Activated naive CD4-positive, alpha-beta T cell treated with Interleukin-2 at 50 U/mL for 16 hours (primary cell): ENCODE measurements around the gene FABP1.

Experiments
- DNase-seq: peaks from one replicate; pipeline ENCODE4 v3.0.0-alpha.2; 2020

The FABP1 gene

DNA sequence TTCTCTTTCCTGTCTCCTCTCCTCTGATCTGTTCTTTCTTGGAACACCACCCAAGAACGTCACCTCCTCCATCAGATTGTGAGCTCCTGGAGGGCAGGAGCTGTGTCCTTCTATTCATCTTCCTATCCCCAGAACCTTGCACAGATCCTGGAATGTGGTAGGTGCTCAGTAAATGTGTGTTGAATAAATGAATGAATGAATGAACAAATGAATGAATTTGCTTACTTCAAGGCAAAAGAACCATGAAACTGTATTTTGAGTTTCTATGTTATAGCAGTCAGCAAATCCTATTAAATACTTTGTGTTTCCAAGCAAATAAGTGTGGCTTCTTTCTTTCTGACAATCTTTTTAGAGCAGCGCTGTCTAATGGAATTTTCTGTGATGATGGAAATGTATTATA is 14.8 kb downstream of the FABP1 start:
- no peak for DNase-seq

- DNase-seq, result no peak
Measured at GRCh38 chr2:88110830-88111229, 17.0 kb downstream of the FABP1 start.

- no peak for DNase-seq
Measured at GRCh38 chr2:88108796-88109195, 19.1 kb downstream of the FABP1 start.

DNA sequence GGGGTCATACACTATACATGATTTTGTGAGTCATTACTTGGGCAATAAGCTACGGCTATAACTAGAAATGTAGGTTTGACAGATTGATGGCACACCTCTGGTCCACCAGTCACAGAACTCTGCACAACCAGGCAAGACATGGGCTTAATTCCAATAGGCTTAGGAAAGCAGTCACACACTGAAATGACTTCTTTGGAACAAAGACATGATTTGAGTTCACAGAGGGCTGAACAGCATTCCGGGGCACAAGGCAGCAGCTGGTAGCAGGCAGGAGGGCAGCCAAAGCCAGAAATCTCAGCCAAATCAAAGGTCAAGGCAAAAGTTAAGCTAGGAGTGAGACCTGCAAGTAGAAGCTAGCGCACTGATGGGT is 27.4 kb downstream of the FABP1 start:
- no peak for DNase-seq

DNA sequence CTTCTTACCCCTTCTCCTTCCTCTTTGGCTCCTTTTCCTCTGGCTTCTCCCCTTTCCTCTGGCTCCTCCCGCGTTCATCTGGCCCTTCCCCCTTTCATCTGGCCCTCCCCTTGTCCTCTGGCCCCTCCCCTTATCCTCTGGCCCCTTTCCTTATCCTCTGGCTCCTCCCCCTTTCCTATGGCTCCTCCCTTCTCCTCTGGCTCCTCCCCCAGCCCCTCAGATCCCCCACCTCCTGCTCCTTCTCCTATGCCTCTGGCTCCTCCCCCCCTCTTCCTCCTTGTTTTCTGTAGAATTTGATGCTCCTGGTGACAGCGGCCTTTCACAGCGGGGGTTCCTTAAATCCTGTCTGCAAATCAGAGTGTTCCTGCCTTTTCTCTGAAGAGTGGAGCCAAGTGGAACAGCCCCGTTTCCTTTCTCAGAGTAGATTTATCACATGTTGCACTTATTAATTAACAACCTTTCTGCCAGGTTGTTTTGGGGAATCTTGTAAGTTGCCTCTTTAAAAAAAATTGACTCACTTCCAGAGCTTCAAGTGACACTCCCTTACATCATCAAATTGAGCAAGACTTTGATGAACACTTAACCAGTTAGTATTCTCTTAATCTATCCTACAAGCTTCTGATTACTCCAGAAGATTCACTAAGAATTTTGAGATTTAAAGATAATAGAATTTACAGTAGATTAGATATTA is 27.9 kb downstream of the FABP1 start:
- no peak for DNase-seq

GRCh38 chr2:88098558-88098900 is 29.3 kb downstream of the FABP1 start:
- DNase-seq, result no peak

DNA sequence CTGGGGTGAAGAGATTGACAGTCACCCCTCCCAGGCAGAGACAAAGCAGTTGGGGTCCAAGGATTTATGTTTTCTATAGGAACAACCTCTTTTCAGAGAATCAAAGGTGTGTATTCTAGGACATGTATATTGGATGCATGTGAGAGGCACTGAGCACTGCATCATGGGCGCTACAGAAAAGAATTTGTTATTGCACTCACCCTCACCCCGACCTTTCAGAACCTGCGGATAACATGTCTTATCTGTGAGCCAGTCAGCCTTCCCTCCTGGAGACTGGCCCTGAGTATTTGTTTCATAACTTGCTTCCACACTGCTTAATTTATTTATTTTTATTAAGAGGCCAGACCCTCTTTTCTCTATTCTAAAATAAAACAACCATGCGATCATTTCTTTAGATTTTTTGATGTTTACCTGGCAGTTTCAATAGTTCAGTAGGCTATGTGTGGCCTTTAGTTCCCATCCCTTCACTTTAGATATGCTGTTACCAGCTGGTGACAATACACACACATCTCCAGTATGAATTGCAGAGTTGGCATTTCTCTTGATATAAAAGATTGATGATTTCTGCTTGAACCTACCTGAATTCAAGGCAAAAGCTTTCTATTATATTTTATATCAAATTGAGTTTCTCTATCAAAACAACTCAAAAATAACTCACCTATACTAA is 29.8 kb downstream of the FABP1 start:
- no peak for DNase-seq

DNA sequence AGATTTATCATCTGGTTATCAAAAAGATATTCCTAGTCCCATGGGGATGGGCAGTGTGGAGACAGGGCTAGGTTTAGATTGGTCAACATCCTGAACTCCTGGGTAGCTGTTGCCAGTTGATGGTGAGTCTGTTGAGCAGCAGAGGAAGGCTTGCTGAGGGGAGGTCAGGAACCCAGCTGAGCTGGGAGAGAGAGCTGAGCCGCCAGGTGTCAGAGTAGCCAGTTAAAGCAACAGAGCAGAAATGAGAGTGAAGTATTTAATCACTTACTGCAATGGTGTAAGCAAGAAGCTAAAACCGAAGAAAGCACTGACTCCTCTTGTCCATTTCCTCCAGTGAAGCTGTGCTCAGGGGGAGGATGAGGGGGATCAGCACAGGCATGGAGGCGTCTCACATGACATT is 30.7 kb downstream of the FABP1 start:
- no peak for DNase-seq

DNA sequence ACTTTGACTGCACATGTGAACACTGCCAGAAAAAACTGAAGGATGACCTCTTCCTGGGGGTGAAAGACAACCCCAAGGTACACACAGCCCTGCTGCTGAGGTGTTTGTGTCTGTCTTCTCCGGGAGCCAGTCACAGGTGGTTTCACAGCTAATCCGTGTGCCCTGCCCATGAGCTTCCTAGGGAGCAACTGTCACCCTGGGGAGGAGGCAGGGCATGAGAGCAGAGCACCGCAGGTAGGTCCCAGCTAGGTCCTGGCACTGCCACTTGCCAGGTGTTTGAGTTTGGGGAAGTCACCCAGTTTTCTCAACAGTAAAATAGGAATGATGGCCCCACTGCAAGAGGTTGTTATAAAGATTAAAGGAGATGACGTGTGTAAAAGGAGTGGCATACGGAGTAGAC is 31.2 kb downstream of the FABP1 start:
- no peak for DNase-seq

DNA sequence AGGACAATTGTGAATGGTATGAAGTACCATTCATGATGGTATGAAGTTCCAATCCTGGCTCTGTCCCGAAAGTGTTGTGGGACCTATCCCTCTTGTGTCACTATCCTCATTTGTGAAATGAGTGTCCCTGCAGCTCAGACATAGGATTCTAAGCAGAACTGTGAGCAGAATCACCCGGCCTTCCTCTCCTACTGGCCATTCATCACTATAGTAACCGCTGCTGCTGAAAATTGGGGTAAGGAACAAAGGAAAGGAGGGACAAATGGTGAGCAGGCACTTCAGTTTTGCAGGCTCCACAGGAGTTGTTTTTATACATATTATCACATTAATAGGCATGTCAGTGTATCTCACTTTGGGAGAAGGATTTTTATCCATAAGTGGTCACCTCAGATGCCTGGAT is 32.8 kb downstream of the FABP1 start:
- no peak for DNase-seq

DNA sequence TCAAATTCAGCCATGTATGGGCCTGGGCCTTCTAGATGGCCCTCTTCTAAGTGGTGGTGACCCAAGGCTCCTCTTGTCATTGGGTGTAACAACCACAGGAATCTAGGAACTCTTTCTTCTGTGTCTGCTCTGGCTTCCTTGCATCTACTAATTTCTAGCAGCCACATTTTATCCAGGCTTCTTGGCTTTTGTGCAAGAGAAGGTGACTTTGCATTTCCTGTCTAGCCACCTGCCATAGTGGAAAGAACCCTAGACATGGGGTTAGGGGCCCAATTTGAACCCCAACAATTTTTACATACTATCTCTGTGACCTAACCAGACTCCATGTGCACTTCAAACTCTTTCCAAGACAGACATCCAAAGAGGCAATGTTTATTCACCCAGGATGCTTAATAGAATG is 35.1 kb downstream of the FABP1 start:
- no peak for DNase-seq

DNA sequence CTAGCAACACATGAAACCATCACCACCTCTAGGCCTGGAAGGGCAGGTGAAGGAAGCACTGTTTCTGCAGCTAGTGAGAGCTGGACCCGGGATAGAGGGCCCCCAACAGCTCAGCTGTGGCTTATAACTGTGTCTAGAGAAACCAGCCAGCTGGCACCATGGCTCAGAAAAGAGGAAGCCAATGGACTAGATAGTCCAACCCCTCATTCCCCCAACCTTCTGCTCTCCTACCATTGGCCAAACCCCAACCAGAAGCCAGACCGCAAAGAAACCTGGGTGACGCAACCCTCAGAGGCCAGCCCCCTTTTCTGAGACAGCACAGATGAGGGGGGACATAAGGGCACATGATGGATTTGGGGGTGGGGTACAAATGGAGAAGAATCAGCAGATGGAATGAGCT is 35.9 kb downstream of the FABP1 start:
- DNase-seq, result no peak

- peak; percentile 21 for DNase-seq
Measured at GRCh38 chr2:88090446-88091283, 37.2 kb downstream of the FABP1 start.

DNA sequence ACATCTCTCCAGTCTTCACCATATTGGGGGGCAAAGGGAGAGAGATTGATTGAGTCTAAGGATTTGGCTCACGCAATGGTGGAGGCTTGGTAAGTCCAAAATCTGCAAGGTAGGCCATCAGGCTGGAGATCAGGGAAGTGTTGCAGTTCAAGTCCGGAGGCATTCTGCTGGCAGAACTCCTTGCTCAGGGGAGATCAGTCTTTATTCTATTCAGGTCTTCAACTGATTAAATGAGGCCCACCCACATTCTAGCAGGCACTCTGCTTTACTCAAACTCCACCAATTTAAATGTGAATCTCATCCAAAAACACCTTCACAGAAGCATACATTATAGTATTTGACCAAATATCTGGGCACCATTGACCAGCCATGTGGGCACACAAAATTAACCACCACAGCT is 38.9 kb downstream of the FABP1 start:
- no peak for DNase-seq

DNA sequence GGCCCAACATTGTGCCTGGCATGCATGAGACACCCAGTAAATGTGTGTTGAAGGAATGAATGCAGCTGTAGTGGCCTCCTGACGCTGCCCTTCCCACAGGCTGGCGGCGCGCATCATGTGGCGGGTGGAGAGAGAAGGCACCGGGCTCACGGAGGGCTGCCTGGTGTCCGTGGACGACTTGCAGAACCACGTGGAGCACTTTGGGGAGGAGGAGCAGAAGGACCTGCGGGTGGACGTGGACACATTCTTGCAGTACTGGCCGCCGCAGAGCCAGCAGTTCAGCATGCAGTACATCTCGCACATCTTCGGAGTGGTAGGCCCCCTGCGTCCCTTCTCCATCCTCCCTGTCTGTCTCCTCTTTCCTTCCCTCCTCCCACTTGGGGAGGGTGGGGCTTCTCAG is 40.1 kb downstream of the FABP1 start:
- no peak for DNase-seq

DNA sequence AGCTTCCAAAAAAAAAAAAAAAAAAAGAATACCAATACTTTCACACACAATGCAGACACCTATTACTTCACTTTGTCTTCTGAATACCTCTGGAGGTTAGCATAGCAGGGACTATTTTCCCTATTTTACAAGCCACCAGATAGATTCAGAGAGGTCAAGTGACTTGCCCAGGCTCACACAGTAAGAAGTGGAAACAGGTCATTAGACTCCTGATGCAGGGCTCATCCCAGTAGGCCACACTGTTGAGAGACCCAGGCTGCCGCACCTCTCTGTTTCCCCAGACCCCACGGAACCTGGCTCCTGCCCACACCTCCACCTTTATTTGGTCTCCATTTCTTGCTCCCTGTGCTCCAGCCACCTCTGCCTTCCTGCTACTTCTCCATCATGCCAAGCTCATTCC is 40.8 kb downstream of the FABP1 start:
- DNase-seq, result no peak

GRCh38 chr2:88086401-88086800 is 41.5 kb downstream of the FABP1 start:
- no peak for DNase-seq

- no peak for DNase-seq
Measured at GRCh38 chr2:88085602-88086001, 42.3 kb downstream of the FABP1 start.

GRCh38 chr2:88085099-88085498 is 42.8 kb downstream of the FABP1 start:
- no peak for DNase-seq

- DNase-seq, result no peak
Measured at GRCh38 chr2:88082781-88083180, 45.1 kb downstream of the FABP1 start.

- DNase-seq, result no peak
Measured at GRCh38 chr2:88081924-88082608, 45.8 kb downstream of the FABP1 start.

DNA sequence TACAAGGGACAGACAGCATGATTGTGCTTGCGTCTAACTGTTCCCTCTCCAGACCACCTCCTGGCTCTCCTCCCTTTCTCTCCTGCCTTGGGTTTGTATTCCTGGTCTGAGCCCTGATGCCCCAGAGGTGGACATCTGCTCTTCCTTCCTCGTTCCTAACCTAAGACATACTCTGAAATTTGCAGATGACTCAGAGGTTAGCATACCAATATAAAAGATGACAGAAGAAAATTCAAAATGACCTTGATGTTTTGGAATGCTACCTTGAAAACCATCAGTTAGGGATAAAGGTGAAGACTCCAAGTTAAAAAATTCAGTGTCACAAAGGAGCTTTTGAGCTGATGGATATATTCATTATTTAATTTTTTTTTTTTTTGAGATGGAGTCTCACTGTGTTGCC is 47.3 kb downstream of the FABP1 start:
- no peak for DNase-seq

DNA sequence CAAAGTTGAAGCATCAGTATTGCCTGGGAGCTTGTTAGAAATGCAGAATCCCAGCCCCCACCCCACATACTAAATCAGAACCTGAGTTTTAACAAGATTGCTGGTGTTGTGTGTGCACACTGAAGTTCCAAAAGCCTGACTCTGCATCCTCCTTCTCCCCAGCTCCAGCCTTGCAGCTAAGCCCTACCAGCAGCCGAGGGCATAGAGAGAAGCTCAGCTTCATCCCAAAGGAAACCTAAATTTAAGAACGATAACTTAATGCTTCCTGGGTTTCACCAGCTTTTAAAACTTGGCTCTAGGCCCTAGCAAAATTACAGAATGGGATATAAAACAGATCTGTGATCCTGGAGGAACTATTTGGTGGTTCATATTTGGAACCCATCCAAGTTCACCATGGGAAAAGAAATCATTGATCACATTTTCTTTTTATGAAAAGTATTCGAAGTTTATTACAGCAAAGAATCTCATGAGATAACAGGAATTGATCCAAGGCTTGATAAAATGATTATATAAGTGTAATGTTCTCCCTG is 49.2 kb downstream of the FABP1 start:
- no peak for DNase-seq
